DOHH2 (cell line): ENCODE data around the gene SPCS1.

Source experiments
- EZH2phosphoT487 ChIP-seq: fragments of 200-600 bp; sonication (generic); IDR thresholded peaks from 2 replicates; pipeline ENCODE4 v1.6.1; 2017; ENCODE audit warnings: borderline replicate concordance, mild to moderate bottlenecking, antibody characterized with exemption, low read length, moderate library complexity, mixed read lengths
- TF ChIP-seq, protein P1 (sequence below): fragments of 200-600 bp; sonication (generic); IDR thresholded peaks from one replicate; pipeline ENCODE4 v1.5.1; 2014; ENCODE audit warnings: antibody characterized with exemption, mild to moderate bottlenecking, low read depth, low read length; ENCODE audit not compliant: poor library complexity, severe bottlenecking

DNA sequence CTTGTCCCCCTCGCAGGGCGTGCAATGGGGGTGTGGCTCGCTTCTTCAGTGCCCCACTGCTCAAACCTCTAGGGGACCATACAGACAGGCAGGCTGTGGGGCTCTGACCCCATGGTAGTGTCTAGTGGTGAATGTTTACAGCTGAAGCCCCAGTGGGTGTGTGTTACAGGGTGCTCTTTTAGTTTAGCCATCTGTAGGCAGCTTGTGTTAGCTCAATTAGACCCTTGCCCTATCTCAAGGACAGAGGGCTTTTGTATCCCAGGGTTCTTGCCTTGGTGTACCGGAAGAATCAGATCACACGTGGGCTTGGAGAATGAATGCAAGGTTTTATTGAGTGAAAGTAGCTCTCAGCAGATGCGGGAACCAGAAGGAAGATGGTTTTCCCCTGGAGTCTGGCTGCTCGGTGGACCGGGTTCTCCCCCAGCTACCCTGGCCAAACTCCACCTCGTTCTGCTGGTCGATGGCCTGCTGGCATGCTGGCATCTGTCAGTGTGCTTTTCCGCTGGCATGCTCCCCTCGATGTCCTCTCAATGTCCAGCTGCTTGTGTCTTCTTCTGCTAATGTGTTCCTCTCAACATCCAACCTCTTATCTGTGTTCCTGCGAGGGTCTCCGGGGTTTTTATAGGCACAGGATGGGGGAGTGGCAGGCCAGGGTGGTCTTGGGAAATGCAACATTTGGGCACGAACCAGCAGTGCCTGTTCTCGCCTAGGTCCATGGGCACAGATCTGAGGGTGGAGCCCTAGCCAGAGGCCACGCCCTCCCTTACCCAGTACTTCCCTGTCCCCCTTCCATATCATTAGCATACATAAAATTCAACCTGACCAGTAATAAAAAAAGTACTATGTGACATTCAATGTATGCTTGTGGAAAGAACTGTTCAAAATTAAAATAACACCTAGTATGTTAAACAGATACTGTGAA lies 6.6 kb downstream of the SPCS1 start:
- TF ChIP-seq, protein P1, sequence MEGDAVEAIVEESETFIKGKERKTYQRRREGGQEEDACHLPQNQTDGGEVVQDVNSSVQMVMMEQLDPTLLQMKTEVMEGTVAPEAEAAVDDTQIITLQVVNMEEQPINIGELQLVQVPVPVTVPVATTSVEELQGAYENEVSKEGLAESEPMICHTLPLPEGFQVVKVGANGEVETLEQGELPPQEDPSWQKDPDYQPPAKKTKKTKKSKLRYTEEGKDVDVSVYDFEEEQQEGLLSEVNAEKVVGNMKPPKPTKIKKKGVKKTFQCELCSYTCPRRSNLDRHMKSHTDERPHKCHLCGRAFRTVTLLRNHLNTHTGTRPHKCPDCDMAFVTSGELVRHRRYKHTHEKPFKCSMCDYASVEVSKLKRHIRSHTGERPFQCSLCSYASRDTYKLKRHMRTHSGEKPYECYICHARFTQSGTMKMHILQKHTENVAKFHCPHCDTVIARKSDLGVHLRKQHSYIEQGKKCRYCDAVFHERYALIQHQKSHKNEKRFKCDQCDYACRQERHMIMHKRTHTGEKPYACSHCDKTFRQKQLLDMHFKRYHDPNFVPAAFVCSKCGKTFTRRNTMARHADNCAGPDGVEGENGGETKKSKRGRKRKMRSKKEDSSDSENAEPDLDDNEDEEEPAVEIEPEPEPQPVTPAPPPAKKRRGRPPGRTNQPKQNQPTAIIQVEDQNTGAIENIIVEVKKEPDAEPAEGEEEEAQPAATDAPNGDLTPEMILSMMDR = no peak
- no peak for TF ChIP-seq EZH2phosphoT487
